Measurements from ENCODE around the gene OR11A1. TPM values are rescaled to one million over a fixed set of nuclear protein-coding genes. Genes with fewer than 3 reads are reported as not detected.

Gene OR11A1
- total and polyA plus RNA-seq, 2 experiments from 2014 or later, result not detected

GRCh38 chr6:29479560-29479959, 22.7 kb upstream of the OR11A1 start:
- no peaks in the 10 kb centered on the region for H3K36me3 Mint-ChIP-seq (ENCODE audit: low read depth)
- peaks cover 5% of the 10 kb centered on the region for H3K27me3 Mint-ChIP-seq (ENCODE audit: insufficient read depth, low read depth, poor library complexity)
- Histone ChIP-seq H3K4me2 (no peak overlapping the region), H4K20me1 (replicated peaks; ENCODE audit: insufficient read depth) (no peaks in the 10 kb centered on the region), H3K36me3 (ENCODE audit: insufficient read depth) (no peaks in the 10 kb centered on the region), H3K27me3 (ENCODE audit: insufficient read depth) (no peaks in the 10 kb centered on the region), H3F3A (replicated peaks; ENCODE audit: low read depth) (no peaks in the 10 kb centered on the region), H3K79me2 (replicated peaks; ENCODE audit: insufficient read depth) (no peaks in the 10 kb centered on the region), H3K4me3 (no peak overlapping the region), H2AFZ (no peak overlapping the region), H3K9me2 (ENCODE audit: insufficient read depth) (peaks cover 26% of the 10 kb centered on the region), H3K27ac (ENCODE audit: low read depth) (no peak overlapping the region), H3K4me1 (ENCODE audit: insufficient read depth) (no peaks in the 10 kb centered on the region)
- H3K4me3 Mint-ChIP-seq, result no peak overlapping the region
- H3K9me3 Mint-ChIP-seq, result no peaks in the 10 kb centered on the region; the same call in 2 of the 3 replicates
- TF ChIP-seq NANOG (IDR thresholded peaks at IDR 0.05; ENCODE audit: borderline replicate concordance) (no peak), EZH2phosphoT487 (IDR thresholded peaks at IDR 0.05; ENCODE audit: unreplicated experiment) (no peak)
- TF ChIP-seq, protein P1, sequence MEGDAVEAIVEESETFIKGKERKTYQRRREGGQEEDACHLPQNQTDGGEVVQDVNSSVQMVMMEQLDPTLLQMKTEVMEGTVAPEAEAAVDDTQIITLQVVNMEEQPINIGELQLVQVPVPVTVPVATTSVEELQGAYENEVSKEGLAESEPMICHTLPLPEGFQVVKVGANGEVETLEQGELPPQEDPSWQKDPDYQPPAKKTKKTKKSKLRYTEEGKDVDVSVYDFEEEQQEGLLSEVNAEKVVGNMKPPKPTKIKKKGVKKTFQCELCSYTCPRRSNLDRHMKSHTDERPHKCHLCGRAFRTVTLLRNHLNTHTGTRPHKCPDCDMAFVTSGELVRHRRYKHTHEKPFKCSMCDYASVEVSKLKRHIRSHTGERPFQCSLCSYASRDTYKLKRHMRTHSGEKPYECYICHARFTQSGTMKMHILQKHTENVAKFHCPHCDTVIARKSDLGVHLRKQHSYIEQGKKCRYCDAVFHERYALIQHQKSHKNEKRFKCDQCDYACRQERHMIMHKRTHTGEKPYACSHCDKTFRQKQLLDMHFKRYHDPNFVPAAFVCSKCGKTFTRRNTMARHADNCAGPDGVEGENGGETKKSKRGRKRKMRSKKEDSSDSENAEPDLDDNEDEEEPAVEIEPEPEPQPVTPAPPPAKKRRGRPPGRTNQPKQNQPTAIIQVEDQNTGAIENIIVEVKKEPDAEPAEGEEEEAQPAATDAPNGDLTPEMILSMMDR (conservative IDR thresholded peaks at IDR 0.05; ENCODE audit: low read depth in 2 of 2), result no peak
- H3K27ac Mint-ChIP-seq, result no peak overlapping the region
- H3K4me1 Mint-ChIP-seq, result no peaks in the 10 kb centered on the region
- DNase-seq (ENCODE audit: low spot score) (no peak), ATAC-seq (no peak)

DNA sequence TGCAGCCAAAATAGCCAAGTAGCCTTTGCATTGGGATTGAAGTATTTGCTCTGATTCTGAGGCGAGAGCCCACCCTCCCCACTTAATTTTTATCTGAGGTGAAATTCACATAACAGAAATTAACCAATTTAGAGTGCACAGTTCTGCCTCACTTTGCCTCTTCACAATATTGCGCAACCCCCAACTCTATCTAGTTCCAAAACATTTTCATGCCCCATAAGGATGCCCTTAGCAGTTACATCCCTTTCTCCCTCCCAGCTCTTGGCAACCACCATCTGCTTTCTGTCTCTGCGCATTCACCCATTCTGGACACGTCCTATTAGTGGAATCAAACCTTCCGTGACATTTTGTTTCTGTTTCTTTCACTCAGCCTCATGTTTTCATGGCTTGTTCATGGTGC, 21.9 kb upstream of the OR11A1 start:
- no peaks in the 10 kb centered on the region for H3F3A ChIP-seq (replicated peaks; ENCODE audit: low read depth)
- no peaks in the 10 kb centered on the region for H3K4me1 Mint-ChIP-seq
- DNase-seq (ENCODE audit: low spot score), result no peak
- H3K9me2 ChIP-seq (ENCODE audit: insufficient read depth), result peaks cover 29% of the 10 kb centered on the region
- no peaks in the 10 kb centered on the region; the same call in 2 of the 3 replicates for H3K9me3 Mint-ChIP-seq
- no peak overlapping the region for H3K27ac Mint-ChIP-seq
- no peak overlapping the region for H3K4me2 ChIP-seq
- no peaks in the 10 kb centered on the region for H3K36me3 ChIP-seq (ENCODE audit: insufficient read depth)
- no peaks in the 10 kb centered on the region for H3K79me2 ChIP-seq (replicated peaks; ENCODE audit: insufficient read depth)
- H3K4me3 ChIP-seq, result no peak overlapping the region
- no peaks in the 10 kb centered on the region for H3K27me3 ChIP-seq (ENCODE audit: insufficient read depth)
- H3K4me3 Mint-ChIP-seq, result no peak overlapping the region
- H3K36me3 Mint-ChIP-seq (ENCODE audit: low read depth), result no peaks in the 10 kb centered on the region
- no peaks in the 10 kb centered on the region for H4K20me1 ChIP-seq (replicated peaks; ENCODE audit: insufficient read depth)
- H3K27ac ChIP-seq (ENCODE audit: low read depth), result no peak overlapping the region
- no peak for ATAC-seq
- H3K4me1 ChIP-seq (ENCODE audit: insufficient read depth), result no peaks in the 10 kb centered on the region
- peaks cover 5% of the 10 kb centered on the region for H3K27me3 Mint-ChIP-seq (ENCODE audit: insufficient read depth, low read depth, poor library complexity)
- no peak overlapping the region; the same call in 1 of the 2 replicates for H2AFZ ChIP-seq
- TF ChIP-seq ZNF331 (CRISPR knock-in tag; IDR thresholded peaks at IDR 0.05; ENCODE audit: low read depth), result no peak
- no peak for TF ChIP-seq POLR2AphosphoS5 (IDR thresholded peaks at IDR 0.05; ENCODE audit: low read depth)
- TF ChIP-seq STAT1 (IDR thresholded peaks at IDR 0.05; ENCODE audit: unreplicated experiment), result no peak
- TF ChIP-seq NANOG (IDR thresholded peaks at IDR 0.05; ENCODE audit: borderline replicate concordance), result no peak
- TF ChIP-seq ETS1 (IDR thresholded peaks at IDR 0.05), result no peak
- TF ChIP-seq, protein P1 (conservative IDR thresholded peaks at IDR 0.05; ENCODE audit: low read depth in 2 of 2), result no peak
- TF ChIP-seq EZH2 (IDR thresholded peaks at IDR 0.05; ENCODE audit: low read depth, unreplicated experiment), result no peak
- no peak for TF ChIP-seq ZNF114 (CRISPR knock-in tag; IDR thresholded peaks at IDR 0.05)
- TF ChIP-seq CREB1 (CRISPR knock-in tag; IDR thresholded peaks at IDR 0.05; ENCODE audit: low read depth), result no peak
- no peak for TF ChIP-seq EZH2phosphoT487 (IDR thresholded peaks at IDR 0.05; ENCODE audit: unreplicated experiment)
- TF ChIP-seq, protein P2, sequence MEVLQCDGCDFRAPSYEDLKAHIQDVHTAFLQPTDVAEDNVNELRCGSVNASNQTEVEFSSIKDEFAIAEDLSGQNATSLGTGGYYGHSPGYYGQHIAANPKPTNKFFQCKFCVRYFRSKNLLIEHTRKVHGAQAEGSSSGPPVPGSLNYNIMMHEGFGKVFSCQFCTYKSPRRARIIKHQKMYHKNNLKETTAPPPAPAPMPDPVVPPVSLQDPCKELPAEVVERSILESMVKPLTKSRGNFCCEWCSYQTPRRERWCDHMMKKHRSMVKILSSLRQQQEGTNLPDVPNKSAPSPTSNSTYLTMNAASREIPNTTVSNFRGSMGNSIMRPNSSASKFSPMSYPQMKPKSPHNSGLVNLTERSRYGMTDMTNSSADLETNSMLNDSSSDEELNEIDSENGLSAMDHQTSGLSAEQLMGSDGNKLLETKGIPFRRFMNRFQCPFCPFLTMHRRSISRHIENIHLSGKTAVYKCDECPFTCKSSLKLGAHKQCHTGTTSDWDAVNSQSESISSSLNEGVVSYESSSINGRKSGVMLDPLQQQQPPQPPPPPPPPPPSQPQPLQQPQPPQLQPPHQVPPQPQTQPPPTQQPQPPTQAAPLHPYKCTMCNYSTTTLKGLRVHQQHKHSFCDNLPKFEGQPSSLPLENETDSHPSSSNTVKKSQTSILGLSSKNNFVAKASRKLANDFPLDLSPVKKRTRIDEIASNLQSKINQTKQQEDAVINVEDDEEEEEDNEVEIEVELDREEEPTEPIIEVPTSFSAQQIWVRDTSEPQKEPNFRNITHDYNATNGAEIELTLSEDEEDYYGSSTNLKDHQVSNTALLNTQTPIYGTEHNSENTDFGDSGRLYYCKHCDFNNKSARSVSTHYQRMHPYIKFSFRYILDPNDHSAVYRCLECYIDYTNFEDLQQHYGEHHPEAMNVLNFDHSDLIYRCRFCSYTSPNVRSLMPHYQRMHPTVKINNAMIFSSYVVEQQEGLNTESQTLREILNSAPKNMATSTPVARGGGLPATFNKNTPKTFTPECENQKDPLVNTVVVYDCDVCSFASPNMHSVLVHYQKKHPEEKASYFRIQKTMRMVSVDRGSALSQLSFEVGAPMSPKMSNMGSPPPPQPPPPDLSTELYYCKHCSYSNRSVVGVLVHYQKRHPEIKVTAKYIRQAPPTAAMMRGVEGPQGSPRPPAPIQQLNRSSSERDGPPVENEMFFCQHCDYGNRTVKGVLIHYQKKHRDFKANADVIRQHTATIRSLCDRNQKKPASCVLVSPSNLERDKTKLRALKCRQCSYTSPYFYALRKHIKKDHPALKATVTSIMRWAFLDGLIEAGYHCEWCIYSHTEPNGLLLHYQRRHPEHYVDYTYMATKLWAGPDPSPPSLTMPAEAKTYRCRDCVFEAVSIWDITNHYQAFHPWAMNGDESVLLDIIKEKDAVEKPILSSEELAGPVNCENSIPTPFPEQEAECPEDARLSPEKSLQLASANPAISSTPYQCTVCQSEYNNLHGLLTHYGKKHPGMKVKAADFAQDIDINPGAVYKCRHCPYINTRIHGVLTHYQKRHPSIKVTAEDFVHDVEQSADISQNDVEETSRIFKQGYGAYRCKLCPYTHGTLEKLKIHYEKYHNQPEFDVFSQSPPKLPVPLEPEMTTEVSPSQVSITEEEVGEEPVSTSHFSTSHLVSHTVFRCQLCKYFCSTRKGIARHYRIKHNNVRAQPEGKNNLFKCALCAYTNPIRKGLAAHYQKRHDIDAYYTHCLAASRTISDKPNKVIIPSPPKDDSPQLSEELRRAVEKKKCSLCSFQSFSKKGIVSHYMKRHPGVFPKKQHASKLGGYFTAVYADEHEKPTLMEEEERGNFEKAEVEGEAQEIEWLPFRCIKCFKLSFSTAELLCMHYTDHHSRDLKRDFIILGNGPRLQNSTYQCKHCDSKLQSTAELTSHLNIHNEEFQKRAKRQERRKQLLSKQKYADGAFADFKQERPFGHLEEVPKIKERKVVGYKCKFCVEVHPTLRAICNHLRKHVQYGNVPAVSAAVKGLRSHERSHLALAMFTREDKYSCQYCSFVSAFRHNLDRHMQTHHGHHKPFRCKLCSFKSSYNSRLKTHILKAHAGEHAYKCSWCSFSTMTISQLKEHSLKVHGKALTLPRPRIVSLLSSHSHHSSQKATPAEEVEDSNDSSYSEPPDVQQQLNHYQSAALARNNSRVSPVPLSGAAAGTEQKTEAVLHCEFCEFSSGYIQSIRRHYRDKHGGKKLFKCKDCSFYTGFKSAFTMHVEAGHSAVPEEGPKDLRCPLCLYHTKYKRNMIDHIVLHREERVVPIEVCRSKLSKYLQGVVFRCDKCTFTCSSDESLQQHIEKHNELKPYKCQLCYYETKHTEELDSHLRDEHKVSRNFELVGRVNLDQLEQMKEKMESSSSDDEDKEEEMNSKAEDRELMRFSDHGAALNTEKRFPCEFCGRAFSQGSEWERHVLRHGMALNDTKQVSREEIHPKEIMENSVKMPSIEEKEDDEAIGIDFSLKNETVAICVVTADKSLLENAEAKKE (CRISPR knock-in tag; IDR thresholded peaks at IDR 0.05), result no peak

Measured in GM23338 (cell line).